GM18909 (cell line): ENCODE data around the gene EPB41.
A peak's percentile ranks its signal among the peaks of the same experiment; 100 is the strongest.
"Not testable (repeated sequence)": the region's sequence is repeated elsewhere in the genome, so short reads cannot be mapped to it uniquely, and the experiment has no call there.

Source experiments
- ATAC-seq: cut with Tn5 transposase; IDR thresholded peaks from one replicate; pipeline ENCODE4 v1.9.1; 2021; ENCODE audit warnings: mild to moderate bottlenecking; ENCODE audit not compliant: unreplicated experiment, poor library complexity

EPB41 gene

GRCh38 chr1:28914228-28915030 lies at the start of gene EPB41:
Gene EPB41 (plus strand): TSS chr1:28914569. CDS start chr1:28987438, 72,869 bp downstream.
- ATAC-seq, result peak; percentile 76

DNA sequence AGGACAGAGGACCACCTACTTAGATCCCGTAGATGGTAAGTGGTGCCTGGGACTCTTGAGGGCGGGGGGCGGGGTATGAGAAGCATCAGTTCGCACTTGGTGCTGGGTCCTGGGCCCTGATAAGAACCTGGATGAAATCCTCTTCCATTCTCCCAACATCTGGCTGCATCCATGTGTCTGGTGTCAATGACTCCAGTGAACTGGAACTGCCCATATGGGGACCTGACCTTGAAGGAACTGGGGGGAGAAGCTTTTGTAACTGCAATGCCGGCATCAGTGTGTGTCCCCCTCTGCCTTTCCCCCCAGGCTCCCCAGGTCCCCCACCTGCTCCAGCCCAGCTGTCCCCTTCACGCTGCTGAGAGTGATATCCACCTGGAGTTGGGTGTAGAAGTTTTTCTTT lies 49.7 kb upstream of the EPB41 start:
- no peak for ATAC-seq

DNA sequence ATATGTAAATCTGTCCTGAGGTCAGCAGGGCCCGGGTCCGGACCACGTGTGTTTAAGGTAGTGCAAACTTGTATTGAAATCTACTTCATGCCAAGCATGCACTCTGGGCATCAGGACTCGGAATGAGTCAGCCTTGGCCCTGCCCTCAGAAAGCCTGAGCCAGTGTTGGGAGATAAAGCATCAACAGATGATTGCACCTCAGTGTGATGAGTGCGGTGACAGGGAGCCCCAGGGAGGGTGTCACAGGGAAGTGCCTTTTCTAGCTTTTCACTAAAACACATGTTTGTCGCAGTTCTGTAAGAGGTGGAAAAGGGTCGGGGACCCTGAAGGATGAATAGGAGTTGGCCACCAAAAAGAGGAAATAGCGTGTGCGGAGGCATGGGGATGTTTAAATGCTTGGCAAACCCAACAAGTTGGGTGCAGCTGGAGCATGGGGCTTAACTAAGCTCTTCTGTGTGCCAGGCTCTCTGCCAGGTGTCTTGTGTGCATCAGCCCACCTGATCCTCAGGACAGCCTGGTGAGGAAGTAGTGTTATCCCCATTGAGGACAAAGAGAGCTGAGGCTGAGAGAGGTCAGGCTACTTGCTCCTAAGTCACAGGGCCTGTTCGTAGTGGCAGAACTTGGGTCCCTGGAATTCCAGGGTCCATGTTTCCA lies 48.2 kb upstream of the EPB41 start:
- no peak for ATAC-seq

DNA sequence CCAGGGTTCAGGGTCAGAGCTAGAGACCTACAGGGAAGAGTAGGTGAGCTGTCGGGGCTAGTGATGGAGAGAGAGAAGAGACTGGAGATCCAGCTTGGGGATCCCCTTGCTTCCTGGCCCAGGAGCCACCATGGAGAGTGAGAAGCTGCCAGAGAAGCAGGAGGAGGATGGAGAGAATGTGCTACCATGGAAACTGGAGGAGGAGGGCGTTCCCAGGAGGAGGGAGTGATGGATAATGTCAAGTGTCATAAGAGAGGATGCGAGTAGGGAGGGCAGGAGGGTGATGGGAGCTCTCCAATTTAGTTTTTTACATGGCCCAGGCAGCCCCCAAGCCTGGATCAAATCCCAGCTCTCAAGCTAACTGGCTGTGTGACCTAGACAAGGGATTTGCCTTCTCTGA lies 46.5 kb upstream of the EPB41 start:
- ATAC-seq, result no peak

DNA sequence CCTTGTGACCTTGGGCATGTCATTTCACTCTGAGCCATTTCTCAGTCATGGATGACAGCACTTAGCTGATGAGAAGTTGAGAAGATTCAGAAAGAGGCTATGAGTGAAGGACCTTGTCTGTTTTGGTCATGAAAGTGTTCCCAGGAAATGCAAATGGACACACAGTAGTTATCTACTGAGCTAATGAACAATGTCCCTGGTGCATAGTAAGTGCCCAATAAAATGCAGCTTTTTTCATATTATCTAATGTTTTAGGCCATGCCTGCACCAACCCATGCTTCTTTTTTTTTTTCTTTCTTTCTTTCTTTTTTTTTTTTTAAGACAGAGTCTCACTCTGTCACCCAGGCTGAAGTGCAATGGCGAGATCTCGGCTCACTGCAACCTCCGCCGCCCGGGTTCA lies 44.4 kb upstream of the EPB41 start:
- no peak for ATAC-seq

GRCh38 chr1:28871631-28872401 lies 42.6 kb upstream of the EPB41 start:
- ATAC-seq, result no peak

- ATAC-seq, result not testable (repeated sequence)
Observed at GRCh38 chr1:28875134-28875533, 39.2 kb upstream of the EPB41 start.

GRCh38 chr1:28877132-28877781 lies 37.1 kb upstream of the EPB41 start:
- ATAC-seq, result no peak

GRCh38 chr1:28878796-28879195 lies 35.6 kb upstream of the EPB41 start:
- ATAC-seq, result no peak

DNA sequence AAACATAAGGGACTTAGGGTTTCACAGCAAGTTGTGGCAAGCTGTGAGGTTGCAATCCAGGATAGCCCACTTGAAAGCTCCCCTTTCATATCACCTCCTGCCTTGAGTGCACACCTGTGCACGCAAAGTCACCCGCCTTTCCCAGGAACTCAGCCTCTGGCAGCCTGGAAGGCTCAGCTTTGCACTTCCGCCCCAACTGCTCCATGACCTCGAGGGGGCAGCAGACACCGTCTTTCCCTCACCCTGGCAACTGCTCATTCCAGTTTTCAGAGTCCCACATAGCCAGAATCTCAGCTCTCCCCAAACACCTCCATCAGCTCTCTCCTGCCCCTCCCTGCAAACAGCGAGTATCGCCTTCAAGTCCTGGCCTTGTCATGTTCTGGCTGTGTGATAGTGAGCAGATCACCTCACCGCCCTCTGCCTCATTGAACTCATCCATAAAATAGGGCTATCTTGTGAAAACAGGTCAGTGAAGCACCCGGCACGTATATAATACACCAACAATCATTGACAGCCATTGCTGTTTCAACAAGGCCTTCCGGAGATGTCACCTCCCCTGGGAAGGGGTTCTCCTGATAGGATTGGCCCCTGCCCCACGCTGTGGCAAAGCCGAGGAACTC lies 32.2 kb upstream of the EPB41 start:
- no peak for ATAC-seq

- no peak for ATAC-seq
Observed at GRCh38 chr1:28883242-28883616, 31.1 kb upstream of the EPB41 start.

GRCh38 chr1:28885472-28885877 lies 28.9 kb upstream of the EPB41 start:
- no peak for ATAC-seq

DNA sequence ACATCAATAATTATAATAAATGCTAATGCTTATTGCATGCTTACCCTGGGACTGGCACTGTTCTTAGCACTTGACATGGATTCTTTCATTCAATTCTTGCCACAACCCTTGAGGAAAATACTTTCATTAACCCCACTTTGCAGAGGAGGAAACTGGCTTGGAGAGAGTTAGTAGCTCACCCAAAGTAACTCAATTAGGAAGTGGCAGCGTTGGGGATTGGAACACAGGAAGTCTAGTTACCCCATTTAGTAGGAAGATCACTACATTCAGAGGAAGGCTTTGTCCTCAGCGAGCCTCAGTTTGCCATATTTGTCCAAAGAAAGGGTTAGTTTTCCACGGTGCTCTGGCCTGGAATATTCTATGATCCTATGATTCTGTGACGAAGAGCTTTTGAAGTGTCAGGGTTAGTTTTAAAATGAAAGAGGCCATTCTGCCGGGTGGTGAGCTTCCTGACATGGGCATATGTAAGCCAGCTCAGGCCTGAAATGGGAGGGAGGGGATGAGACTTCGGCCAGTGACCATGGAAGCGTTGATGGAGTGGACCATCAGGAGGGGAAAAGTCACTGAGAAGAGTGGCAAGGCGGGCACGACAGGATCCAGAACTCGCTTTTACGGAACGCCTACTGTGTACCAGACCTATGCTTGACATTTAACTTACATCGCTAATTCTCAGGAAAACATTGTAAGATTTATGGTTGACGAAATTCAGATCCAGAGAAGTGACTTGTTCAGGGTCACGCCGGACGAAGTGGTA lies 28.2 kb upstream of the EPB41 start:
- ATAC-seq, result no peak

DNA sequence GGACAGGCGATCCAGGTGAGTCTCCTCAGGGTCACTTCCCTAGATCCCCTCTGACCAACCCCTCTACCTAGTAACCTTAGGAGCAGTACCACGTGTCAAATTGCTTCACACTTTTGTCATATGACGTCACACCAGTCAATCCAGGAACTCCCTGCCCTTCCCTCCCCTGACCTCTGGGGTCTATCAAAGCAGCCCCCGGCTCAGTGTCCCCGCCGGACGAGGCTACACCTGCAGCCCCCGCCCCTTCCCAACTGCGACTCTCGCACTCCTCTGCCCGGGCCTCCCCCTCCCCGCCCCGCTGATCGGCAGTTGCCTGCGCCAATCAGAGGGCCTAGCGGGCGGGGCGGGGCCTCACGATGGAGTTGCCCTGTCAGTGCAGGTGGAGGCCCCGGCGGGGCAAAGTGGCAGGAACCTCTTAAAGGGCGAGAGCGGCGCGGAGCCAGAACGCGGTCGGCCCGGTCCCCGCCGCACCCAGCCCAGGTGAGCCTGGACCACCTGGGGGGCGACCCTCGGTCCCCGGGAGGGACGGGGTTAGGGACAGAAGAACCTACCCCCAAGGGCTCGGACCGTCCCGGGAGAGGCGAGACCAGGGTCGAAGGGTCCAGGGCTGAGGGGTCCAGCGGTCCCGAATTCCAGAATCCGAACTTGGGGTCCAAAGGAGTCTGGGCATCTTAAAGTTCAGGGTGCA lies 27.5 kb upstream of the EPB41 start:
- ATAC-seq, result peak; percentile 55

DNA sequence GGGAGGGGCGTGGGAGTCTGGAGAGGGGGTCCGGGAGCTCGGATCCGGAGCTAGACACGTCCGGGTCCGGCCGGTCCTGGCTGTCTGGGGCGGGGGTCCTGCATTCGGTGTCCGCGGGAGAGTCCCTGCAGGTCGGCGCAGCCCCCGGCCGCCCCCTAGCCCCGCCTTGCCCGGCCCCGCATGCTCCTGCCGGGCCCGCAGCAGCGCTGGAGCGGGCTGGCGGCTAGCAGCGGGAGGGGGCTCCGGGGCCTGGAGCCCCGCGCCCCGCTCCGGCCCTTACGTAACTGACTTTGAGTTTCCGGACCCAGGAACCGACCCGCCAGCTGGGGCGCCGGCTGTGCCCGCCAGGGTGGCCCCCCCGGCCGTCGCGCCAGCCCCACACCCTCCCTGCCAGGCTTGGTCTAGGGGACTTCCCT lies 26.9 kb upstream of the EPB41 start:
- peak; percentile 28 for ATAC-seq

GRCh38 chr1:28887835-28888682 lies 26.3 kb upstream of the EPB41 start:
- no peak for ATAC-seq

GRCh38 chr1:28888915-28889314 lies 25.5 kb upstream of the EPB41 start:
- no peak for ATAC-seq

- ATAC-seq, result no peak
Observed at GRCh38 chr1:28889357-28889756, 25.0 kb upstream of the EPB41 start.
